HCEC 1CT (cell line): ENCODE data around the gene LAMTOR4.
A peak's percentile ranks its signal among the peaks of the same experiment; 100 is the strongest.
"Not testable (repeated sequence)": the region's sequence is repeated elsewhere in the genome, so short reads cannot be mapped to it uniquely, and the experiment has no call there.

Source experiments
- DNase-seq: peaks from one replicate; pipeline ENCODE4 v3.0.0-alpha.2; 2017

The LAMTOR4 gene

GRCh38 chr7:100124301-100125230 is 24.2 kb upstream of the LAMTOR4 start:
- DNase-seq = no peak

- DNase-seq = no peak
Measured at GRCh38 chr7:100126239-100126930, 22.3 kb upstream of the LAMTOR4 start.

- DNase-seq = peak; percentile 88
Measured at GRCh38 chr7:100126931-100127865, 21.5 kb upstream of the LAMTOR4 start, which contains the start of gene MBLAC1. TSS of gene MBLAC1 (plus strand) at chr7:100126967. CDS start at chr7:100127396, 429 bp downstream.

GRCh38 chr7:100127866-100128636 is 20.7 kb upstream of the LAMTOR4 start:
- no peak for DNase-seq

GRCh38 chr7:100128637-100128963 is 20.1 kb upstream of the LAMTOR4 start:
- DNase-seq = no peak

GRCh38 chr7:100130220-100130607 is 18.5 kb upstream of the LAMTOR4 start:
- not testable (repeated sequence) for DNase-seq

GRCh38 chr7:100130608-100131453 is 17.9 kb upstream of the LAMTOR4 start:
- DNase-seq = no peak

- no peak for DNase-seq
Measured at GRCh38 chr7:100132126-100132525, 16.6 kb upstream of the LAMTOR4 start.

- DNase-seq = peak; percentile 64
Measured at GRCh38 chr7:100132697-100133151, 16.0 kb upstream of the LAMTOR4 start.

GRCh38 chr7:100137851-100138760 is 10.6 kb upstream of the LAMTOR4 start:
- DNase-seq = no peak

GRCh38 chr7:100141555-100141949 is 7.2 kb upstream of the LAMTOR4 start:
- no peak for DNase-seq

GRCh38 chr7:100142461-100142860 is 6.3 kb upstream of the LAMTOR4 start:
- DNase-seq = no peak

GRCh38 chr7:100146350-100146749 is 2.4 kb upstream of the LAMTOR4 start:
- peak; percentile 38 for DNase-seq

GRCh38 chr7:100147278-100147677 is 1.4 kb upstream of the LAMTOR4 start:
- DNase-seq = no peak

- no peak for DNase-seq
Measured at GRCh38 chr7:100148225-100148558, 526 bp upstream of the LAMTOR4 start.

GRCh38 chr7:100152404-100152803 is 3.7 kb downstream of the LAMTOR4 start:
- DNase-seq = no peak

GRCh38 chr7:100152937-100153666 is 4.4 kb downstream of the LAMTOR4 start:
- DNase-seq = no peak

- no peak for DNase-seq
Measured at GRCh38 chr7:100153708-100154535, 5.2 kb downstream of the LAMTOR4 start.
